Naive thymus-derived CD4-positive, alpha-beta T cell (primary cell): ENCODE measurements around the gene NAA40. TPM values are rescaled to one million over a fixed set of nuclear protein-coding genes. Genes with fewer than 3 reads are reported as not detected.

ENCODE experiments used
- ATAC-seq: fragments of 150-1000 bp; cut with Tn5 transposase; 2 replicates; pipeline ENCODE4 v1.10.0; 2021; ENCODE audit warnings: mild to moderate bottlenecking, moderate library complexity
- CTCF ChIA-PET: fragments of 350-600 bp; sonication (Branson Sonifier 250); formaldehyde crosslinking; loops from one replicate; lab custom pipeline; 2021; ENCODE audit warnings: antibody characterized with exemption; lab: Charles Lee
- POLR2A ChIA-PET: fragments of 350-600 bp; sonication (Branson Sonifier 250); formaldehyde crosslinking; loops from one replicate; lab custom pipeline; 2021; ENCODE audit warnings: antibody characterized with exemption, inconsistent platforms; lab: Charles Lee
- DNase-seq, 9 donors: peaks; one replicate each; pipeline versions ENCODE4 v3.0.0 to v3.0.0-alpha.2; 2020 to 2022; ENCODE audit warnings: mixed read lengths in 1 of 9
- H3K27ac ChIP-seq: one replicate; pipeline ENCODE4 v1.7.0; 2013; ENCODE audit warnings: mild to moderate bottlenecking, low read depth, low read length, moderate library complexity
- H3K27me3 ChIP-seq, 2 donors: one replicate each; pipeline ENCODE4 v1.7.0; 2013; ENCODE audit warnings: low read length in 2 of 2, mild to moderate bottlenecking in 2 of 2, moderate library complexity in 2 of 2; ENCODE audit not compliant: control insufficient read depth in 2 of 2, insufficient read depth in 2 of 2
- H3K36me3 ChIP-seq, 3 experiments: 1 replicate in 2 of 3; 2 replicates in 1 of 3; pipeline ENCODE4 v1.7.0; 2013; ENCODE audit warnings: low read length in 3 of 3, mild to moderate bottlenecking in 3 of 3, moderate library complexity in 1 of 3; ENCODE audit not compliant: insufficient read depth in 3 of 3, control insufficient read depth in 2 of 3
- H3K4me1 ChIP-seq, 2 donors: one replicate each; pipeline ENCODE4 v1.7.0; 2013; ENCODE audit warnings: low read length in 2 of 2, mild to moderate bottlenecking in 2 of 2, moderate library complexity in 1 of 2; ENCODE audit not compliant: control insufficient read depth in 2 of 2, insufficient read depth in 2 of 2
- H3K4me3 ChIP-seq: 2 replicates; pipeline ENCODE4 v1.7.0; 2013; ENCODE audit warnings: mild to moderate bottlenecking, low read length
- H3K9me3 ChIP-seq, 3 experiments: 1 replicate in 2 of 3; 2 replicates in 1 of 3; pipeline ENCODE4 v1.7.0; 2013; ENCODE audit warnings: low read length in 3 of 3; ENCODE audit not compliant: control insufficient read depth in 2 of 3
- H3K27ac Mint-ChIP-seq, 9 donors: one replicate each; pipeline ENCODE4 v1.8.0; 2020 to 2022; ENCODE audit warnings: mixed read lengths in 9 of 9, mild to moderate bottlenecking in 8 of 9, moderate library complexity in 5 of 9, inconsistent platforms in 2 of 9
- H3K27me3 Mint-ChIP-seq, 5 donors: one replicate each; pipeline ENCODE4 v1.8.0; 2021 to 2022; ENCODE audit warnings: mixed read lengths in 5 of 5, mild to moderate bottlenecking in 1 of 5
- H3K36me3 Mint-ChIP-seq, 5 donors: one replicate each; pipeline ENCODE4 v1.8.0; 2020 to 2022; ENCODE audit warnings: mixed read lengths in 5 of 5, mild to moderate bottlenecking in 3 of 5, inconsistent platforms in 1 of 5
- H3K4me1 Mint-ChIP-seq, 7 donors: one replicate each; pipeline ENCODE4 v1.8.0; 2020 to 2022; ENCODE audit warnings: mixed read lengths in 7 of 7, mild to moderate bottlenecking in 3 of 7, inconsistent platforms in 1 of 7
- H3K4me3 Mint-ChIP-seq, 10 donors: one replicate each; pipeline ENCODE4 v1.8.0; 2020 to 2022; ENCODE audit warnings: mild to moderate bottlenecking in 10 of 10, mixed read lengths in 10 of 10, moderate library complexity in 6 of 10, inconsistent platforms in 2 of 10
- H3K9me3 Mint-ChIP-seq, 11 donors: one replicate each; pipeline ENCODE4 v1.8.0; 2020 to 2022; ENCODE audit warnings: mixed read lengths in 11 of 11, mild to moderate bottlenecking in 4 of 11, inconsistent platforms in 1 of 11, moderate library complexity in 1 of 11
- intact Hi-C, 2 donors: fragments of 100-400 bp; cut with micrococcal nuclease; formaldehyde crosslinking; loops; one replicate each; pipeline ENCODE4 v1.15.1; 2023
- polyA plus RNA-seq, 2 donors: library from polyadenylated mRNA; unstranded; fragments of 300-500 nt; fragmentation: Illumina TruSeq; gene quantifications; one replicate each; pipeline ENCODE4 v1.2.3, GENCODE V29; 2021
- total RNA-seq, 6 experiments: library from RNA in 5 of 6; stranded (reverse) in 5 of 6; gene quantifications; 1 replicate in 5 of 6; 2 replicates in 1 of 6; pipeline ENCODE4 v1.2.3 and lab custom pipeline; 2021 to 2026

NAA40 gene
- total and polyA plus RNA-seq, 7 experiments from 2014 or later, result 5.1 to 39.8 (median 24.4) TPM

- CTCF ChIA-PET, result interaction anchor here (3.6 kb wide), 1 partner anchor 78 kb away, joined by 12 read pairs; no protein-coding TSS in a partner anchor
Measured at GRCh38 chr11:63913866-63914830, 24.7 kb upstream of the NAA40 start.

DNA sequence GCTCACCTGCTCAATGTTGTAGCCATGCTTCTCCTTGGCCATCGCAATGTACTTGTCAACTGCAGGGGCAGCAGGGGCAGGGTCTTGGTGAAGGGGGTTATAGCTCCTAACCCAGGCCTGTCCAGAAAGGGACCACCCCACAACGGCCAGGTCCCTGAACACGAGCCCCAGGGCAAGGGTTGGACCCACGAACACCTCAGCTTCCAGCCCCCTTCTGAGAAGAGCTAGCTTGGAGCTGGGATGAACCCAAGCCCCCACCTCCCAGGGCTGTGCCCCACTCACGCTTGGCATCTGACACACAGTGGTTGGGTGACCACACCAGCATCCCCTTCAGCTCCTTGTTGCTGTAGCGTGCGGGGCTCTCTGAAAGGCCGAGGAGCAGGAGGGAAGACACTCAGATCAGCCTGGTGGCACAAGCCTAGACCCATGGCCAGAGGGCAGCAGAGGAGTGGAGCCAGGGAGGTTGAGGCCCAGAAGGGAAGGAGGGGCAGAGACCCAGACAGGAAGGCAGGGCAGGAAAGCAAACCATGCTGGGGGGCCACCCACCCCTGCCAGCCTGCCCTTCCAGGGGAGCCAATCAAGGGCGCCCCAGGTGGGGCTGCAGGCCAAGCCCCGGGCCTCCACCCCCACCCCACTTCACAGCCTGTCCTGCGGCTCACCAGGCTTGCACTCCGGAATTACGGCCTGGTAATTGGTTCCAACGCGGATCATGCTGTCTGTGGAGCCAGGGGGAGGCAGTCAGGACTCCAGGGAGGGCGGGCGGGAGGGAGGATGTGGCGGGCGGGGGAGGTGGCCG is 23.7 kb upstream of the NAA40 start:
- POLR2A ChIA-PET, result interaction anchor here (0.6 to 1.2 kb wide), 2 partner anchors 27 to 232 kb away, joined by 3 to 5 read pairs; no protein-coding TSS in a partner anchor
- H3K4me3 Mint-ChIP-seq, result peak overlapping the region in 7 of 10 donors; percentile 14 to 89 (median 61)
- intact Hi-C loops, result no loop called here

More at GRCh38 chr11:63913866-63914830, 24.7 kb upstream of the NAA40 start:
- no peak overlapping the region for H3K27ac ChIP-seq
- H3K4me1 ChIP-seq, result peaks cover 8 to 20% of the 10 kb centered on the region in 2 donors
- no peaks in the 10 kb centered on the region for H3K36me3 Mint-ChIP-seq
- ATAC-seq (no peak), DNase-seq (no peak)
- H3K9me3 Mint-ChIP-seq, result no peaks in the 10 kb centered on the region
- peaks cover 0 to 18% (median 15%) of the 10 kb centered on the region in 7 donors for H3K4me1 Mint-ChIP-seq
- H3K27me3 Mint-ChIP-seq, result peaks cover 0 to 19% (median 0%) of the 10 kb centered on the region in 5 donors
- no peaks in the 10 kb centered on the region for H3K27me3 ChIP-seq
- peaks cover 0 to 12% (median 0%) of the 10 kb centered on the region in 3 experiments for H3K36me3 ChIP-seq
- H3K27ac Mint-ChIP-seq, result peak overlapping the region in 2 of 9 donors; percentile 8 to 78
- intact Hi-C loops, result no loop called here
- no peak overlapping the region for H3K4me3 ChIP-seq
- no peaks in the 10 kb centered on the region for H3K9me3 ChIP-seq
- H3K4me3 Mint-ChIP-seq, result peak overlapping the region in 4 of 10 donors; percentile 26 to 51 (median 38)
- POLR2A ChIA-PET, result interaction anchor here (0.6 kb wide), 1 partner anchor 233 kb away, joined by 5 read pairs; no protein-coding TSS in a partner anchor

DNA sequence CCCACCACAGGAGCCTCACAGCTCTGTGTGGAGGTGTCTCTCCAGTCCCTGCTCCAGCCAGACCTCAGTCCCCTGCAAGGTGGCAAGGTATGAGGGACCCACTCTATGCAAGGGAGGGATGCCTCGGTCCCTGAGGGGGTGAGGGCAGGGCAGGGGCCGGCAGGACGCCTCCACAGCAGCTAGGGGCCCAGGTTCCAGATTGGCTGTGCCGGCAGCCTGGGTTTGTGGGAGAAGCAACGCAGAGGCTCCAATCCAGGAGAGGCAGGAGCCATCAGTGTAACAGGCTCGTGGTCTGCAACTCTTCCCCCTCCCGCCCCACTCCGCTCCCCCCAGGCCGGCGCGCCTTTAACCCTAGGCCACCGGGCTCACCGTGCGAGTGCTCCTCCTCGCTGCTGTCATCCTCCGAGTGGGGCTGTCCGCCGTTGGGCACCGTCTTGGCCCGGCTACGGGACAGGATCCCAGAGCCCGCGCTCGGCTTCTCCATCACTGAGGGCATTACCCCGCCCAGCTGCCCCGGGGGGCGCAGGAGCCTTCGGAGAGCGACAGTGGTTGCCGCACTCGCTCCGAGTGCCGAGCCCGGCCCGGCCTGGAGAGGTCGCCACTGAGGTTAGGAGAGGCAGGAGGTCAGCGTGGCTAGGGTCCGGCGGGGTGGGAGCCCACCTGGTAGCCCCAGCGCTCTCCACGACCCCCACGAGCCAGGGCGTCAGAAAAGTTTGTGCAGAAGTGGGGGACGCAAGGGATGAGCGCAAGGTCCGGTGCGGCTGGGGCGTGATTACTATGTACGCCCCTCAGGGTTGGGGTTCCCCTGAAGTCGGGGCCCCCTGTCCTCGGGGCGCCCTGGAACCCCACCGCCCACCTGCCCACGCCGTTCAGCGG is 22.6 kb upstream of the NAA40 start:
- ChIA-PET CTCF (interaction anchor here (1.0 to 3.6 kb wide), 3 partner anchors 29 to 80 kb away, joined by 3 to 13 read pairs (median 12); no protein-coding TSS in a partner anchor), POLR2A (interaction anchor here (1.2 to 1.3 kb wide), 3 partner anchors 21 to 32 kb away, joined by 3 to 4 read pairs (median 3); no protein-coding TSS in a partner anchor)
- Mint-ChIP-seq H3K4me1 (peaks cover 0 to 18% (median 15%) of the 10 kb centered on the region in 7 donors), H3K36me3 (no peaks in the 10 kb centered on the region), H3K27me3 (peaks cover 0 to 19% (median 0%) of the 10 kb centered on the region in 5 donors), H3K27ac (peak overlapping the region in 2 of 9 donors; percentile 26 to 42), H3K9me3 (no peaks in the 10 kb centered on the region), H3K4me3 (peak overlapping the region; percentile 73 to 91 (median 83))
- ATAC-seq (peak; percentile 34), DNase-seq (peak in 3 of 9 donors; percentile 6 to 49 (median 31))
- H3K27me3 ChIP-seq, result no peaks in the 10 kb centered on the region
- peak overlapping the region; percentile 55 for H3K4me3 ChIP-seq
- H3K36me3 ChIP-seq, result no peaks in the 10 kb centered on the region
- peaks cover 8 to 20% of the 10 kb centered on the region in 2 donors for H3K4me1 ChIP-seq
- no peaks in the 10 kb centered on the region for H3K9me3 ChIP-seq
- intact Hi-C loops, result loop anchor here in 1 of 2 donors (2.0 kb wide), 1 partner anchor 77 kb away; the partner anchor contains the start of gene MARK2
- H3K27ac ChIP-seq, result no peak overlapping the region

More for the DNA sequence above, 23.7 kb upstream of the NAA40 start:
- peaks cover 0 to 19% (median 0%) of the 10 kb centered on the region in 5 donors for H3K27me3 Mint-ChIP-seq
- CTCF ChIA-PET, result interaction anchor here (0.6 to 3.6 kb wide), 2 partner anchors 20 to 78 kb away, joined by 5 to 12 read pairs; no protein-coding TSS in a partner anchor
- Histone ChIP-seq H3K4me1 (peaks cover 8 to 20% of the 10 kb centered on the region in 2 donors), H3K36me3 (peaks cover 0 to 3% (median 0%) of the 10 kb centered on the region in 3 experiments), H3K27me3 (no peaks in the 10 kb centered on the region), H3K27ac (no peak overlapping the region), H3K9me3 (no peaks in the 10 kb centered on the region), H3K4me3 (no peak overlapping the region)
- no peaks in the 10 kb centered on the region for H3K9me3 Mint-ChIP-seq
- DNase-seq, result no peak
- no peak overlapping the region for H3K27ac Mint-ChIP-seq
- no peaks in the 10 kb centered on the region for H3K36me3 Mint-ChIP-seq
- peaks cover 0 to 20% (median 15%) of the 10 kb centered on the region in 7 donors for H3K4me1 Mint-ChIP-seq
- no peak for ATAC-seq

DNA sequence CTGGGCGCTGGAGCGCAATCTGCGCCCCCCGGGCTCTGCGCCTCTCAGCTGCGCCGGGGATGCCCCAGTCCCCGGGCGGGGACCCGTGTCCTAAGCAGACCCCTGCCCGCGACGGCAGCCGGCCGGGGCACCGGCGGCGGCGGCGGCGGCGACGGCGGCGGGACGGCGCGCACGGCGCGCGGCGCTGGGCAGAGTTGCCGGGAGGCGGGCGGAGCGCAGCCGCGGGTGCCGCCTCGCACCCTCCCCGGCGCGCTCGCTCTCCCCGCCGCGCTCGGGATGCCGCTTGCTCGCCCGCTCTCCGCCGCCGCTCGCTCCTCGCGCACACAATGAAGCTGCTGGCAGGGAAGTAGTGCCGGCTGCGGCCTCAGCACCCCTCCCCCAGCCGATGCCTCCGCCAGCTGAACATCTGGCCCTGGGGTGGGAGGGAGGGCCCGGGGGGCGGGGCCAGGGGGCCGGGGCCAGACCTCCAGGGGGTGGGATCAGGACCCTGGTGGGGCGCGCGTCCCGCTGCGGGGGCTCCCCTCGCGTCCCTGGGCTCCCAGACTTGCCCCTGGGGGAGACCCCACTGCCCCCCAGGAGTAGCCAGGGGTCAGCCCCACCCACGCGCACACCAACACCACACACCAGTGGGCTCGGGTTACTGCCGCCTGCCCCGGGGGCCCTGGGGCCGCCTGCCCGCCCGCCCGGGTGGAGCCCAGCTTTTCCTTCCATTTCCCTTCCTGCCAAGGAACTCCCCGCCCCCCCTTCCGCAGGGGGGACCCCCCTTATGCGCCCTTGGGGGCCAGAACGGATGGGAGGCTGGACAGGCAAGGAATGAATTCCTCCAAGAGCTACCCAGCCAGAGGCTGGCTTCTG is 21.7 kb upstream of the NAA40 start, which contains the start of gene RCOR2:
Gene RCOR2, minus strand, starts transcription at position 328 of the 855 bp plus-strand sequence. CDS start 708 bp downstream, outside the sequence.
- intact Hi-C loops, result loop anchor here (1.0 to 2.0 kb wide), 4 partner anchors 21 to 80 kb away; partner anchors contain the start of gene MARK2 (in 1 of the 2)
- CTCF ChIA-PET, result interaction anchor here (1.0 to 2.1 kb wide), 3 partner anchors 21 to 80 kb away, joined by 3 to 13 read pairs (median 3); no protein-coding TSS in a partner anchor
- no peaks in the 10 kb centered on the region for H3K36me3 ChIP-seq
- H3K4me3 ChIP-seq, result peak within 1 kb of the TSS; percentile 62
- Mint-ChIP-seq H3K36me3 (no peaks in the 10 kb centered on the region), H3K4me1 (peaks cover 0 to 18% (median 15%) of the 10 kb centered on the region in 7 donors), H3K4me3 (peak within 1 kb of the TSS; percentile 73 to 91 (median 83)), H3K27ac (peak within 1 kb of the TSS in 3 of 9 donors; percentile 36 to 64 (median 42)), H3K9me3 (no peaks in the 10 kb centered on the region), H3K27me3 (peaks cover 0 to 22% (median 0%) of the 10 kb centered on the region in 5 donors)
- DNase-seq, result peak; percentile 26 to 62 (median 54)
- no peaks in the 10 kb centered on the region for H3K9me3 ChIP-seq
- ATAC-seq, result peak; percentile 69
- peaks cover 8 to 20% of the 10 kb centered on the region in 2 donors for H3K4me1 ChIP-seq
- H3K27ac ChIP-seq, result no peak within 1 kb of the TSS
- POLR2A ChIA-PET, result interaction anchor here (0.7 to 1.4 kb wide), 5 partner anchors 20 to 79 kb away, joined by 3 to 6 read pairs (median 4); partner anchors contain the start of genes COX8A and MARK2
- no peaks in the 10 kb centered on the region for H3K27me3 ChIP-seq
